Fibroblast of upper back skin (primary cell): ENCODE results near the gene TMEM86A.
"Not testable (repeated sequence)": the region's sequence is repeated elsewhere in the genome, so short reads cannot be mapped to it uniquely, and the experiment has no call there.

Experiments
- DNase-seq: peaks from one replicate; pipeline ENCODE4 v3.0.0-alpha.2; 2013

TMEM86A gene, protein sequence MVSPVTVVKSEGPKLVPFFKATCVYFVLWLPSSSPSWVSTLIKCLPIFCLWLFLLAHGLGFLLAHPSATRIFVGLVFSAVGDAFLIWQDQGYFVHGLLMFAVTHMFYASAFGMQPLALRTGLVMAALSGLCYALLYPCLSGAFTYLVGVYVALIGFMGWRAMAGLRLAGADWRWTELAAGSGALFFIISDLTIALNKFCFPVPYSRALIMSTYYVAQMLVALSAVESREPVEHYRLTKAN

DNA sequence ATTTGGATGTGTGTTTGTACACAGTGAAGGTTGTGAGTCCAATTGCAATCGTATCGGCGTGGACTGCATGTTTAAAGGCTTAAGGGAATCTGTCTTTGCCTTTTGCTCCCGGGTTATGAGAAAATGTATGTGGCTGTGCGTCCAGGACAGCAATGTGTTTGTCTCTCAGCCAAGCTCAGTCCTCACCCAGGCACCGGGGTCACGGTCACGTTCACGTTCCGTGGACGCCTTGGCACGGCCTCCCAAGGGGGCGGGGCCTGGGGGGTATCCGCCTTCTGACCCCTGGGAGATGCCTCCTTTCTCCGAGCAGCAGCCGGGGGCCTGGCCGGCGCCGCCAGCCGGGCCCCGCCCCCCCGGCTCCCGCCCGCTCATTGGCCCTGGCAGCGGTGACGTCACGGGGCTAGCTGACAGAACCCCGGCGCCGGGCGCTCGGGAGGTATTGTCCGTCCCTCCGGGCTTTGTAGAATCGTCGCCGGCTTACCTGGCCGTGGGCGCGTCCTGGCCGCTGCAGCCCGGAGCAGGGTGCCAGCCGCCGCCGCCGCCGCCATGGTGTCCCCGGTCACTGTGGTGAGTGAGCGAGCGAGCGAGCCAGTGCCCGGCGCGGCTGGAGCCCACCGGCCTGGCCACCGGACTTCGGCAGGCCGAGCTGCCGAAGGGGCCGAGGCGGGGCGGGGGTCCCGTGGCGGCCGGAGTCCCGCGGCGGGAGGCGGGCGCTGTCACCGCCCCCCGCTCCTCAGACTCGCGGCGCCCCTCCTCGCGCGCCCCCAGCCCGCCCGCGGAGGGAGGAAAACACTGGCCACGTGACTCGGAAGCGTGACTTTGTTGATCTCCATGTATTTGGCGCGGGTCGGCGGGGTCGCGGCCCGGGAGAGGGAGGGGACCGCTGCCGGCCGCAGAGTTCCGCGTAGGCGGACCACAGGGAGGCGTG is at the start of gene TMEM86A:
Gene TMEM86A (plus strand): TSS at position 439 of the 928 bp plus-strand sequence. CDS start 108 bp downstream, at position 547.
- DNase-seq = peak; percentile 79

DNA sequence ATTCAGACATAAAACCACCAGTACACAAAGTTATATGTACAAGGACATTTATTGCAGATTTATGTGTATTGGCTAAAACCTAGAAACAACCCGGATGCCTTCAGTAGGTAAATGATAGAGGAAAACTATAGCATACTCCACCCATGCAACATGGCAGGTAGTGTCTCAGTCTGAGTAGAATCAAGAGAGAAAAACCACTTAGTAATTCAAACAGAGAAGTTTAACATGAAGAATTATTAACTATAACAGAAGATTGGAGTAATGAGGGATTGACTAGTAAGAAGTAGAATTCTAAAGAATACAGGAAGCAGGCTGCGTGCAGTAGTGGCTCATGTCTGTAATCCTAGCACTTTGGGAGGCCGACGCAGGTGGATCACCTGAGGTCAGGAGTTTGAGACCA is 48.2 kb upstream of the TMEM86A start:
- no peak for DNase-seq

DNA sequence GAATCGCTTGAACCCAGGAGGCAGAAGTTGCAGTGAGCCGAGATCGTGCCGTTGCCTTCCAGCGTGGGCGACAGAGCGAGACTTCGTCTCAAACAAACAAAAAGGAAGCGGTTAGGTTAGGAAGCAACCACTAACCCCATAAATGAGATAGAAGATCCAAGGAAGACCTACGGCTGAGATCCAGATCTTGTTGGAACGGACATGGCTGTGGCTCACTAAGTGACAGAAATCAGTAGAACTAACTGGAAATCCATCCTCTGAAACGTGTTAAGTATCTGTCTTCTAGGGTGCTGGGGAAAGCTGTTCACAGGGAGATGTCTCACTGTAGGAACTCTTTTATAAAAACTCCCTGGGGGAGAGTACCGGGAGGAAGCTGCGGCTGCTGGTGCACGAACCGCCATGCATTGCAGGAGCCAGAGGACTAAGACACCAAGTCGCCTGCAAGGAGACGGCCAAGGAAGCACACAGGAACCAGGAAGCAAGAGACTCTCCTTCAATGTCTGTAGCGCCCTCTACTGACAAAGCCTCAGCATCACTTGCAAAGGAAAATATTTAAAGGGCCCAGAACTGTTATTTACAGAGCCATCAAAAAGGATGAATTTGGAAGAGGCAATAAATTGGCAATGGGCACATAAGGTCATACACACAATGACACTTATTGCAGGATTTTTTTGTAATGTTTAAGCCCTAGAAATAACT is 47.6 kb upstream of the TMEM86A start:
- peak; percentile 68 for DNase-seq

DNA sequence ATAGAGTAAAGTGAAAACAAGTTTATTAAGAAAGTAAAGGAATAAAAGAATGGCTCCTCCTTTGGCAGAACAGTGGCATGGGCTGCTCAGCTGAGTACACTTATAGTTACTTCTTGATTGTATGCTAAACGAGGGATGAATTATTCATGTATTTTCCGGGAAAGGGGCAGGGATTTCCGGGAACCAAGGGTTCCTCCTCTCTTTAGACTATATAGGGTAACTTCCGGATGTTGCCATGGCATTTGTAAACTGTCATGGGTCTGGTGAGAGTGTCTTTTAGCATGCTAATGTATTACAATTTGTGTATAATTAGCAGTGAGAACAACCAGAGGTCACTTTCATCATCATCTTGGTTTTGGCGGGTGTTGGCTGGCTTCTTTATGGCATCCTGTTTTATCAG is 40.9 kb upstream of the TMEM86A start:
- DNase-seq = no peak

DNA sequence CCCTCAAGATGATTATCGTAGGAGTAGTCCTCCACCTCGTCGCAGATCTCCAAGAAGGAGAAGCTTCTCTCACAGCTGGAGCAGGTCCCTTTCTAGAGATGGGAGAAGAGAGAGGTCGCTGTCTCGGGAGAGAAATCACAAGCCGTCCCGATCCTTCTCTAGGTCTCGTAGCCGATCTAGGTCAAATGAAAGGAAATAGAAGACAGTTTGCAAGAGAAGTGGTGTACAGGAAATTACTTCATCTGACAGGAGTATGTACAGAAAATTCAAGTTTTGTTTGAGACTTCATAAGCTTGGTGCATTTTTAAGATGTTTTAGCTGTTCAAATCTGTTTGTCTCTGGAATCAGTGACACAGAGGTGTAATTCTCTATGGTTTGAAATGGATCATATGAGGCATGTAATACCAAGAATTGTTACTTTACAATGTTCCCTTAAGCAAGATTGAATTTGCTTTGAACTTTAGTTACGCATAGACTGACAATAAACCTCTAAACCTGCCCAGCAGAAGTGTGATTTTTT is 33.2 kb upstream of the TMEM86A start:
- not testable (repeated sequence) for DNase-seq

DNA sequence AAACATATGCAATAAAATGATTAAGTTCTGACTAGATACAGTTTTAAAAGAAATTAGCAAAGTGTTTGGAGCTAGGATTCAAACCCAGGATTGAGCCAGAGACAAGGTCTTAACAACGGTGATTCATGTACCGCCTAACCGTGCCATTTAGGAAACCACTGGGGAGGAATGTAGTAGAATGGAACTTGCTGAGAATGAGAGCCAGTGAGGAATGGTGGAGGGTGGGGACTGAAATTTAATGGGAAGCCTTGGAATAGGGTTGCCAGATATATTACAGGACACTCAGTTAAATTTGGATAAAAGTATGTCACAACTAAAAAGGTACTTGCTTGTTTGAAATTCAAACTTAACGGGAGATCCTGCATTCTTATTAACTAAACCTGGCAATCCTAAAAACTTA is 30.4 kb upstream of the TMEM86A start:
- no peak for DNase-seq

DNA sequence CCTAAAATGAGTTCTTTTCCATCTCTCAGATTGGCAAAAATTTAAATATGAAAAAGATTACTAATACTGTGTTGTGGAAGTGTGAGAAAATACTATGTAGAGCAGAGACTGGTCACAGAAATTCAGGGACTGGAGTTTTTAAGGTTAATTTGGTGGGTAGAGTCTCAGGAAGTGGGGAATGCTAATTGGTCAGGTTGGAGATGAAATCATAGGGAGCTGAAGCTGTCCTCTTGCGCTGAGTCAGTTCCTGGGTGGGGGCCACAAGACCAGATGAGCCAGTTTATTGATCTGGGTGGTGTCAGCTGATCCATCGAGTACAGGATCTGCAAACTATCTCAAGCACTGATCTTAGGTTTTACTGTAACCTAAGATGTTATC is 29.4 kb upstream of the TMEM86A start:
- DNase-seq = no peak

DNA sequence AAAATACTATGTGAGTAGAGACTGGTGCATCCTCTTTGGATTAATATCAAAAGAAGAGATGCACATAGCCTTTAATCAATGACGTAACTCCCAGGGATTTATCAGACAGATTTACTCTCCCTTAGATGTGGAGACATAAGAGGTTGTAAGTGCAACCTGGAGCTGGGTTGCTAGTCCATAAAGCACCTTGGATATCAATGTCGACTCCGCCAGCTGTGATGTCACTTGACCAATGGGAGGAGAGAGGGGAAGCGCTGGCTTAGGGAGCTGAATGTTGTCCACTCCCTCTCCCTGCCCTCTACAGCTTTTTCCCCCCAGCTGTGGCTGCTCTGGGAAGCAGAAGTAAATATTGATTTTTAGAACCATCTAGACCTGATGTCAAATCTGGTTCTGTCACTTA is 28.9 kb upstream of the TMEM86A start:
- no peak for DNase-seq

DNA sequence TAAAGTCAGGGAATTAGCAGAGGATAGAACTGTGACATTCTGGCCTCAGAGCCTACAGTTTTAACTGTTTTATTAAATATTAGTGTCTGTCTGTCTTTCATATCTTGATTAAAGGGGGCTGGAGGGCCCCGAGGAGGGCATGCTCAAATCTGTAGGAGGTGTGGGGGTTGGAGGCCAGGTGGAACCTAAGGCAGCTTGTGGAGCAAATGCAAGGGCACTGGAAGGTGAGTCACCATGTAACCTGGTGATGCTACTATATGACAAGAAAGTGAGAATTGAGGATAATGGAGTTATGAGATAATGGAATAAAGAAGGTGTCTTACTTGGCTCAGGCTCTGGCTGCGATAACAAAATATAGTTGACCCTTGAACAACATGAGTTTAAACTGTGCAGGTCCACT is 27.3 kb upstream of the TMEM86A start:
- DNase-seq = no peak

DNA sequence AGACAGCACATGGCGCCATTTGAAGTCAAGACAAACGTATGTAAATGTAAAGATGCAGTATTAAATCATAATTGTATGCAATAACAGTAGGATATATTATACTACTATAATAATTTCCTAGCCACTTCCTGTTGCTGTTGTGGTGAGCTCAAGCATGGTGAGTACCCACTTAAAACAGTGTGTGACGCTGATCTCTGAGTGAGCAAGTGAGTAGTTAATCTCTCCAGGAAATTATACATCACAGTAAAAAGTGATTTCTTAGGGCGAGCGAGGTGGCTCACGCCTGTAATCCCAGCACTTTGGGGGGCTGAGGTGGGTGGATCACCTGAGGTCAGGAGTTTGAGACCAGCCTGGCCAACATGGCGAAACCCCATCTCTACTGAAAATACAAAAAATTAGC is 26.4 kb upstream of the TMEM86A start:
- DNase-seq = not testable (repeated sequence)

DNA sequence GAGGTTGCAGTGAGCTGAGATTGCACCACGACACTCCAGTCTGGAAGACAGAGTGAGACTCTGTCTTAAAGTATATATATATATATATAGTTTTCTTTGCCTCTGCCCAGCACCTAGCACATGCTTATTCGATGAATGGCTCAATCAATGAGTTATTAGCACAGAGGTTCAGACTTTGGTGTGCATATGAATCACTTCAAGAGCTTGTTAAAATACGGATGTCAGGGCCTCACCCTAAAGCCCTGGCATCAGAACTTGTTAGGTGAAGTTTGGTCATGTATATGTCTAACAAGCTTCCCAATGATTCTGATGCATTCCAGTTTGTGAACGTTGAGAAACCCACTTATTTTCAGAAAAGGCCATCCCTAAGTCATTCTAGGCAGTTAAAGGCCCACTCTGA is 21.8 kb upstream of the TMEM86A start:
- no peak for DNase-seq

DNA sequence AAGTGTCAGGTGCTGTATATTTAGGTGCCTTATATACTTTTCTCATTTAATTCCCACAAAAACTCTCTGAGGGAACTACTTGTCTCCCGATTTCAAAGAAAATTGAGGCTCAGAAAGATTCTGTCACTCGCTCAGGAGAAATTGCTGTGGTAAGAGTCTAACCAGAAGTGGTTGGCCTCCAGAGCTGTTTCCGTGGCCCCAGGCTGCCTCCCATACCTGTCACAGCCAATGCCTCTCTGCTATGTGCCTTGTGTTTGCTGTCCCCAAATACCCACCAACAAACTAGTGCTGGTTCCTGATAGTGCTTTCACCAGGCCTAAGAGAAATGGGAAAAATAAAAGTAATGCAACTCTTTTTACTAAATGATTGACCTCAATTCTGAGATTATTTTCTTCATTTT is 21.0 kb upstream of the TMEM86A start:
- no peak for DNase-seq

DNA sequence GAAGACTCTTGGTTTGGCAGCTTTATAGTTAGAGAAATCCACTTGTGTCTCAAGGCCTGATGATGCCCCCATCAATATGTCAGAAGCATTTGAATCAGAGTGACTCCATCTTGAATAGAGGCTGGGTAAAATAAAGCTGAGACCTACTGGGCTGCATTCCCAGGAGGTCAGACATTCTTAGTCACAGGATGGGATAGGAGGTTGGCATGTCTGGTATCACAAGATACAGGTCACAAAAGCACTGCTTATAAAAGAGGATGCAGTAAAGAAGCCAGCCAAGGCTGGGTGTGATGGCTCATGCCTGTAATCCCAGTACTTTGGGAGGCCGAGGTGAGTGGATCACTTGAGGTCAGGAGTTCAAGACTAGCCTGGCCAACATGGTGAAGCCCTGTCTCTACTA is 16.6 kb upstream of the TMEM86A start:
- DNase-seq = not testable (repeated sequence)

DNA sequence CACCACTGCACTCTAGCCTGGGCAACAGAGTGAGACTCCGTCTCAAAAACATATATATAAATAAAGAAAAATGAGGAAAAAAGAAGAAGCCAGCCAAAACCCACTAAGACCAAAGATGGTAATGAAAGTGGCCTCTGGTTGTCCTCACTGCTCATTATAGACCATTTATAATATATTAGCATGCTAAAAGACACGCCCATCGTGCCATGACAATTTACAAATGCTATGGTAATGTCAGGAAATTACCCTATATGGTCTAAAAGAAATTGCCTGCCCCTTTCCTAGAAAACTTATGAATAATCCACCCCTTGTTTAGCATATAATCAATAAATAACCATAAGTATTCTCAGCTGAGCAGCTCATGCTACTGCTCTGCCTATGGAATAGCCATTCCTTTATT is 16.1 kb upstream of the TMEM86A start:
- no peak for DNase-seq

DNA sequence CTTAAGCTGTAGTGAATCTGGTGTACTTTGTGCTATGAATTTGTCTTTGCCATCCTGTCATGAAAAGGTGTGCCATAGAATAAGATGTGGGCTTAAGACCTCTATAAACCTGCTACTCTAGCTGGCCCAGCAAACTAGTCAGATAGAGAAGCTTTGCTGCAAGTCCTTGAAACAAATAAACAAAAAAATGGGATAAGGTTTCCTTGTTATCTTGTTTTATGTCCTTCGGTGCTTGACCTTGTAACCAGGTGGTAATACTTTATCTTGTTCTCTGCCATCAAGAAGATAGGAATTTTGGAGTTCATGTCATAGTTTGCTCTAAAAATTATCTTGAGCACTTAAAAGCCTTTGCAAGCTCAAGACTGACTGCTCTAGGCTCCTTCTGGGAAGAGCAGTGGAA is 14.3 kb upstream of the TMEM86A start:
- no peak for DNase-seq

DNA sequence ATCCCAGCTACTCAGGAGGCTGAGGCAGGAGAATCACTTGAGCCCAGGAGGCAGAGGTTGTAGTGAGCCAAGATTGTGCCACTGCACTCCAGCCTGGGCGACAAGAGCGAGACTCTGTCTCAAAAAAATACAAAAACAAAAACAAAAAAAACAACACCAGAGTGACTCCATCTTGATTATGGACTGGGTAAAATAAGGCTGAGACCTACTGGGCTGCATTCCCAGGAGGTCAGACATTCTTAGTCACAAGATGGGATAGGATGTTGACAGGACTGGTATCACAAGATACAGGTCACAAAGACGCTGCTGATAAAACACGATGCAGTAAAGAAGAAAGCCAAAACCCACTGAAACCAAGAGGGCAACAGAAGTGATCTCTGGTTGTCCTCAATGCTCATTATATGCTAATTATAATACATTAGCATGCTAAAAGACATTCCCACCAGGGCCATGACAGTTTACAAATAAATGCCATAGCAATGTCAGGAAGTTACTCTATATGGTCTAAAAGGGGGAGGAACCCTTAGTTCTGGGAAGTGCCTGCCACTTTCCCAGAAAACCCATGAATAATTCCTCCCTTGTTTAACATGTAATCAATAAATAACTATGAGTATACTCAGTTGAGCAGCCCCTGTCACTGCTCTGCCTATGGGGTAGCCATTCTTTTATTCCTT is 7.0 kb upstream of the TMEM86A start:
- not testable (repeated sequence) for DNase-seq

DNA sequence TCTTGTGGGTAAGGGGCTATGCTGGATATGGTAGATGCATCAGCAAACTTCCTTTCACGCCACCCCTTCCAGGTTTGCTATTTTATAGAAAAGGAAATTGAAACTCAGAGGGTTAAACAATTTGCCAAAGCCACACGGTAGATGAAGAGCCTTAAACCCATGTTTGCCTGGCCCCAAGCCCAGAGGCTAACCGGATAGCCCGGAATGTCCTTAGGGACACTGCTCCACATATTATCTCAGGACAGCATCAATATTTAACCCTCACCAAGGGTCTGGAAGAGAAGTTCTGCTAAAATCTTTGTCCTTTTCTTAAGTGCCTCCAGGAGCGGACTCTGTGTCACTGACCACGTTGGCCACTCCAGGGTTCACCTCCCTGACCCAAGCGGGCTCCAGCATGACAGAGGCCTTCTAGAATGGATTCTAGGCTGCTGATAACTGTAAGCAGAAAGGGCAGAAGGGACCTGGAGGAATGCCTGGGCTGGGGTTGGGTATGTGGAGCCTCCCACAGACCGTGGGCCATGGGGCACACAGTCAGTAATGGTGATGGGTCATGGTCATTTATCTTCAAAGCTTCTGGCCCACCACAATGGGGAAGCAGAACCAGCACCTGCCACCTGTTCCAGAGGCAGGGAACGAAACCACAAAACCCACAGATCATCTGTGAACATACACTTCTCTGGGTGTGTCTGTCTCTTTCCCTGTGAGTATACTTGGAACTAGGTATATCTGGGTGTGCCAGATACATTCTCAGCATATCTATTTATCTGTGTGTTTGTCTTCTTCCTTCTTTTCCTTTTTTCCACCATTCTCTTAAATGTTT is 5.4 kb upstream of the TMEM86A start:
- DNase-seq = no peak

DNA sequence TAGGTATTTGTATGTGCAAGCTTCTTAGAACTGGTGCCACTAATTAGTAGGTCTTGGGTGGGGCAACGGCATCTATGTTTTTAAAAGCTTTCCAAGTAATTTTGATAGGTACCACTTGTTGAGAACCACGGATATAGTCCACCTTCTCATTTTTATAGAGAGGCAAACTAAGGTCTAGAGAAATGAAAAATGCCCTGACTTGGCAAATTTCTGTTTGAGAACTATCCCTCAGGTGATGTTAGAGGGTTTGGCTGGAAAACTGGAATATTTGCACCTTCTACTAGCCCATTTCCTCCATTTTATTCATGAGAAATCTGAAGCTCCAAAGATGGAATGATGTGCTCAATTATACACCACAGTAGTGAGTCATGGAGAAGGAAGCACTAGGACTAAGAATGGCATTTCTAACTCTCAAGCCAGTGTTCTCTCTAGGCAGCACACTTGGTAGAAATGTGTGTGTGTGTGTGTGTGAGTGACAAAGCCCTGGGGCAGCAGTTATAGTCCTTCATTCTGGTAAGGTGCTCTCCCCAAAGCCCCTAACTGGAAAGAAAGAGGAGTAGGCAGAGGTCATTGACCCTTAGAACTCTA is 1.8 kb upstream of the TMEM86A start:
- DNase-seq = peak; percentile 41

DNA sequence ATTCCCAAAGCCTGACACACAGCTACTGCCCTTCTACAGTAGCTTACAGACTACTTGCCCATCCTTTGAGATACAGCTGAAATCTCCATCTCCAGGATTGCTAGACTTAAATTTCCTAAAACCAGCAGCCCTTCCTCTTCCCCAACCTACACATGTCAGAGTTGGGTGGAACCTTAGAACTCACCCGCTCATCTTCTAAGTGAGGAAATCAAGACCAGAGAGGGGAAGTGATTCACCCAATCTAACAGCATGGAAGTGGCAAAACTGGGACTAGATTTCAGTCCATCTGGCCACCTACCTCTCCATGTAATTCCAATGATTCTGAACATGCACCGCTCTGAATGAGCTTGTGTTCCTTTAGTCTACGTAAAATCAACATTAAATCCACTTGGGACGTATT is 1.0 kb upstream of the TMEM86A start:
- no peak for DNase-seq

DNA sequence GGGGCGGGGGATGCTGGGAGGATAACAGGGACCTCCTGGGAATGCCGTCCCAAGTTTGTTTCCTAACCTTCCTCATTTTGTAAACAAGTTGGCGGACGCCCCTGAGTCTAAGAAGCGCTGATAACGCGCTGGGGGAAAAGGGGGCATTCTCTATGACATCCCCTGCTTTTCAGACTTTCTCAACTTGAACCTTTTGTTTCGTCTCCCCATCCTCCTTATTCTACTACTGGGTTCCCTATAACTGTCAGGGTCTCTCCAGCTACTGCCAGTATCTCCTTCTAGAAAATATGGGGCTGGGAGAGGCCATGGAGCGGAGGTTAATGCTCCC is 654 bp downstream of the TMEM86A start:
- DNase-seq = no peak

DNA sequence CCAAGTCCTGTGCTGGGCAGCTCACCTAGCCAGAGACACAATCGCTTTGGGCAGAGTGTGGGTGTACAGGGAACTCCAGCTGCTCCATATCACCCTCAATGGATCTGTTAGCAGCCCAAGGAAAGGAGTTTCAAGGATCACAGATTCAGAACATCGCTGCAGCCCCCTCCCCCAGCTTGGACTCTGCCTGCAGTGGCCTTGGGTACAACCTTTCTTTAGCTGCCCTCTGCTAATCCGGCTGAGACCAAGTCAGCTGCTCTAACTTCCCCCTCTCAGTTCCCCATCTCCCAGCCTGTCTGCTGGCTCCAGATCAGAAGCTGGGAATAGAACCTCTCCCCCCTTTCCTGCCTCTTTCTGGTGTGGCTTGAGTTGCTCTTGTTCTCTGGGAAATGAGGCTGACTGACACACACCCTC is 1.3 kb downstream of the TMEM86A start:
- DNase-seq = no peak

DNA sequence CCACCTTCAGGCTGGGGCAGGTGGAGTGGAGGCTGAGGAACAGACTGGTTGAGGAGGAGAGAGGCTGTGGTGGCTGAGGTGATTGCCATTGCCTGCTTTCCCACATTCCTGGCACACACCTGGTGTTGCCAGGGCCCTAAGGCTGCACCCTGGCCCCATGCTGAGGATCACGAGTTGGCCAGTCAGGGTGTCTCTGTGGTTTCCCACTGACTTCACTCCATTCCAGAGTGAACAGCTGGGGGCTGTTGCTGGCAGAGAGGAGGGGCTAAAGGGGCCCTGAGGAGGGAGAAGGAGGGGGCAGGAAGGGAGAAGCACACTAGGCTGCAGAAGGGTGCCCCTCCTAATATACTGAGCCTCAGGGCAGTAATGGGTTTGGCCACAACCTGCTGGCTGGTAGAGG is 1.8 kb downstream of the TMEM86A start:
- DNase-seq = no peak
